OCI-LY3 (cell line): Measurements from ENCODE around the gene CROCC.

Experiments
- H2AFZ ChIP-seq: fragments of 200-600, 300-600 bp; shearing (Covaris generic); 2 replicates; pipeline ENCODE4 v1.6.0; 2014; ENCODE audit warnings: antibody characterized with exemption, low read depth, low read length
- H3K27ac ChIP-seq: fragments of 200-600, 300-600 bp; sonication (generic); 2 replicates; pipeline ENCODE4 v1.5.1; 2014; ENCODE audit warnings: mild to moderate bottlenecking, low read length, moderate library complexity, mixed read lengths
- H3K27me3 ChIP-seq: fragments of 200-600, 300-600 bp; sonication (generic); 2 replicates; pipeline ENCODE4 v1.6.1; 2014; ENCODE audit warnings: low read depth, low read length, mixed read lengths
- H3K36me3 ChIP-seq: fragments of 200-600, 300-600 bp; sonication (generic); replicated peaks from 2 replicates; pipeline ENCODE3; 2014; ENCODE audit warnings: low read depth, low read length, mixed read lengths
- H3K4me1 ChIP-seq: fragments of 300-600, 200-600 bp; sonication (generic); 2 replicates; pipeline ENCODE4 v1.6.1; 2014; ENCODE audit warnings: low read length, mixed read lengths
- H3K4me2 ChIP-seq: fragments of 200-600, 300-600 bp; sonication (generic); 2 replicates; pipeline ENCODE4 v1.6.1; 2014; ENCODE audit warnings: low read length, mixed read lengths
- H3K4me3 ChIP-seq: fragments of 300-600, 200-600 bp; sonication (generic); 2 replicates; pipeline ENCODE4 v1.5.1; 2014; ENCODE audit warnings: antibody characterized with exemption, mild to moderate bottlenecking, low read length, moderate library complexity
- H3K79me2 ChIP-seq: fragments of 300-600, 200-600 bp; shearing (Covaris generic); 2 replicates; pipeline ENCODE4 v1.6.1; 2014; ENCODE audit warnings: mild to moderate bottlenecking, low read length, mixed read lengths
- H3K9ac ChIP-seq: fragments of 300-600, 200-600 bp; shearing (Covaris generic); 2 replicates; pipeline ENCODE4 v1.6.0; 2014; ENCODE audit warnings: mild to moderate bottlenecking, low read length, moderate library complexity
- H3K9me3 ChIP-seq: fragments of 200-600, 300-600 bp; shearing (Covaris generic); 2 replicates; pipeline ENCODE4 v1.6.1; 2014; ENCODE audit warnings: low read length, mixed read lengths; ENCODE audit not compliant: insufficient read depth
- H4K20me1 ChIP-seq: fragments of 200-600, 300-600 bp; sonication (generic); 2 replicates; pipeline ENCODE4 v1.6.1; 2016; ENCODE audit warnings: low read length, mixed read lengths; ENCODE audit not compliant: insufficient read depth
- EZH2phosphoT487 ChIP-seq: fragments of 200-600 bp; shearing (Covaris generic); IDR thresholded peaks from 2 replicates; pipeline ENCODE4 v1.6.1; 2018; ENCODE audit warnings: antibody characterized with exemption, mixed run types, low read depth
- TF ChIP-seq, protein P1 (sequence below): fragments of 200-600, 300-600 bp; sonication (generic); IDR thresholded peaks from 2 replicates; pipeline ENCODE4 v1.5.1; 2014; ENCODE audit warnings: antibody characterized with exemption, low read length, low read depth

CROCC gene

DNA sequence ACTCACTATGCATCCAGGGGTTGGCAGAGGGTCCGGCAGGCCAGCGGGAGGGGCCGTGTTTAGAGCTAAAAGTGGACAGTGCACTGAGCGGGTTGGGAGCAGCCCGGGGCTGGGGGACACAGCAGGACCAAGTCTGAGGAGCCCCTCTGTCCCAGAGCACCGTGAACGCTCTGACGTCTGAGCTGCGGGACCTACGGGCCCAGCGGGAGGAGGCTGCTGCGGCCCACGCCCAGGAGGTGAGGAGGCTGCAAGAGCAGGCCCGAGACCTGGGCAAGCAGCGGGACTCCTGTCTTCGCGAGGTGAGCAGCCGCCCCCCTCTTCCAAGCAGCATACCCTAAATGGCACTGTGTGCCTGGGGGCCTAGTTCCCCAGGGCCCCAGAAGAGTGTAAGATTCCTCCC lies 32.8 kb downstream of the CROCC start:
- H3K36me3 ChIP-seq, result no peaks in the 10 kb centered on the region
- no peak overlapping the region for H3K9ac ChIP-seq
- H3K79me2 ChIP-seq, result no peaks in the 10 kb centered on the region
- no peak overlapping the region for H3K4me2 ChIP-seq
- no peak for TF ChIP-seq EZH2phosphoT487
- TF ChIP-seq, protein P1, sequence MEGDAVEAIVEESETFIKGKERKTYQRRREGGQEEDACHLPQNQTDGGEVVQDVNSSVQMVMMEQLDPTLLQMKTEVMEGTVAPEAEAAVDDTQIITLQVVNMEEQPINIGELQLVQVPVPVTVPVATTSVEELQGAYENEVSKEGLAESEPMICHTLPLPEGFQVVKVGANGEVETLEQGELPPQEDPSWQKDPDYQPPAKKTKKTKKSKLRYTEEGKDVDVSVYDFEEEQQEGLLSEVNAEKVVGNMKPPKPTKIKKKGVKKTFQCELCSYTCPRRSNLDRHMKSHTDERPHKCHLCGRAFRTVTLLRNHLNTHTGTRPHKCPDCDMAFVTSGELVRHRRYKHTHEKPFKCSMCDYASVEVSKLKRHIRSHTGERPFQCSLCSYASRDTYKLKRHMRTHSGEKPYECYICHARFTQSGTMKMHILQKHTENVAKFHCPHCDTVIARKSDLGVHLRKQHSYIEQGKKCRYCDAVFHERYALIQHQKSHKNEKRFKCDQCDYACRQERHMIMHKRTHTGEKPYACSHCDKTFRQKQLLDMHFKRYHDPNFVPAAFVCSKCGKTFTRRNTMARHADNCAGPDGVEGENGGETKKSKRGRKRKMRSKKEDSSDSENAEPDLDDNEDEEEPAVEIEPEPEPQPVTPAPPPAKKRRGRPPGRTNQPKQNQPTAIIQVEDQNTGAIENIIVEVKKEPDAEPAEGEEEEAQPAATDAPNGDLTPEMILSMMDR, result no peak
- no peak overlapping the region for H3K27ac ChIP-seq
- H3K9me3 ChIP-seq, result no peaks in the 10 kb centered on the region
- no peaks in the 10 kb centered on the region for H3K27me3 ChIP-seq
- no peaks in the 10 kb centered on the region; the same call in 1 of the 2 replicates for H4K20me1 ChIP-seq
- H2AFZ ChIP-seq, result no peak overlapping the region
- no peaks in the 10 kb centered on the region for H3K4me1 ChIP-seq
- no peak overlapping the region for H3K4me3 ChIP-seq

DNA sequence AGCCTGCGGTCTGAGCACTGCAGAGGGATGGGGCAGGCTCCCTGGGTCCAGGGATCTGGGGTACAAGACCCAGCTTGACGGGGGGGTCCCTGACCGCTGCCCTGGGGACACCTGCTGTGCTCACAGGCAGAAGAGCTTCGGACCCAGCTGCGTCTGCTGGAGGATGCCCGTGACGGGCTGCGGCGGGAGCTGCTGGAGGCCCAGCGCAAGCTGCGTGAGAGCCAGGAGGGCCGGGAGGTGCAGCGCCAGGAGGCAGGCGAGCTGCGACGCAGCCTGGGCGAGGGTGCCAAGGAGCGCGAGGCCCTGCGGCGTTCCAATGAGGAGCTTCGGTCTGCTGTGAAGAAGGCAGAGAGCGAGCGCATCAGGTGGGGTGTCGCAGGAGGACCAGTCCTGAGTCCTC lies 33.5 kb downstream of the CROCC start:
- H3K27me3 ChIP-seq, result no peaks in the 10 kb centered on the region
- H3K79me2 ChIP-seq, result no peaks in the 10 kb centered on the region
- no peak overlapping the region for H3K9ac ChIP-seq
- no peaks in the 10 kb centered on the region; the same call in 1 of the 2 replicates for H4K20me1 ChIP-seq
- H3K36me3 ChIP-seq, result no peaks in the 10 kb centered on the region
- no peak overlapping the region for H3K4me2 ChIP-seq
- H3K4me1 ChIP-seq, result no peaks in the 10 kb centered on the region
- H3K27ac ChIP-seq, result no peak overlapping the region
- H3K9me3 ChIP-seq, result no peaks in the 10 kb centered on the region
- no peak overlapping the region for H2AFZ ChIP-seq
- TF ChIP-seq, protein P1, result no peak
- no peak overlapping the region for H3K4me3 ChIP-seq

DNA sequence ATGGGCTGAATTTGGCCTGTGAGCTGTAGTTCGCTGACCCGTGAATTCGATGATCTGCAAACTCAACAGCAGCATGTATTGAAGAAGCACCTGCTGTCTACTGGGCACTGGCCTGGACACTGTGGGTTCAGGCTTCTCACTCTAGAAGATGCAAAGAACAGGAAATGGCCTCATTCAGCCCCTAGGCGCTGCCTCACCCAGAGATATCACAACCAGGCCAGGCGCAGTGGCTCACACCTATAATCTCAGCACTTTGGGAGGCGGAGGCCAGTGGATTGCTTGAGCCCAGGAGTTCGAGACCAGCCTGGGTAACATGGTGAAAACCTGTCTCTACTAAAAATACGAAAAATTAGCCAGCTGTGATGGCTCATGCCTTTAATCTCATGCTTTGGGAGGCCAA lies 35.0 kb downstream of the CROCC start:
- TF ChIP-seq, protein P1, result no peak
- no peak for TF ChIP-seq EZH2phosphoT487
- H3K9ac ChIP-seq, result no peak overlapping the region
- no peaks in the 10 kb centered on the region for H3K36me3 ChIP-seq
- H2AFZ ChIP-seq, result no peak overlapping the region
- no peaks in the 10 kb centered on the region for H3K79me2 ChIP-seq
- no peaks in the 10 kb centered on the region for H3K4me1 ChIP-seq
- H3K27me3 ChIP-seq, result no peaks in the 10 kb centered on the region
- no peak overlapping the region for H3K4me2 ChIP-seq
- no peak overlapping the region for H3K4me3 ChIP-seq
- no peaks in the 10 kb centered on the region for H4K20me1 ChIP-seq
- no peak overlapping the region for H3K27ac ChIP-seq
- no peaks in the 10 kb centered on the region for H3K9me3 ChIP-seq

DNA sequence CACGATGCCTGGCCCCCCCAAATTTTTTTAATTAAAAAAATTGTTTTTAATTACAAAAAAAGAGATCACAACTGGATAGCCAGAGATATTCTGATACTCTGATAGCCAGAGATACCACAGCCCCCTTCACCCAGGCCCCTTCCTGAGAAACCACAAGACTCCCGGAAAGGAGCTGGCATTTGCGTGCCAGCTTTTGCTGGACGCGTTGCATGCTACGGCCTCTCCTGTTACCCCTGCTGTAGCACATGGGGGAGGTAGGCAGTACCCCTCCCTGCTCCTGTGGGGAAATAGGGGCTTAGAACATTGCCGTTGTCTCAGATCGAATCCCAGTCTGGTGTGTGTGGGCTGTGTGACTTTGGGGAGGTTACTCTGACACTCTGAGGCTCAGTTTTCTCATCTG lies 36.0 kb downstream of the CROCC start:
- no peaks in the 10 kb centered on the region for H3K4me1 ChIP-seq
- H3K79me2 ChIP-seq, result no peaks in the 10 kb centered on the region
- no peak overlapping the region for H3K4me2 ChIP-seq
- H2AFZ ChIP-seq, result no peak overlapping the region
- no peaks in the 10 kb centered on the region for H3K9me3 ChIP-seq
- no peaks in the 10 kb centered on the region for H3K36me3 ChIP-seq
- H3K27ac ChIP-seq, result no peak overlapping the region
- H3K27me3 ChIP-seq, result no peaks in the 10 kb centered on the region
- H3K4me3 ChIP-seq, result no peak overlapping the region
- H3K9ac ChIP-seq, result no peak overlapping the region
- TF ChIP-seq, protein P1, result no peak
- TF ChIP-seq EZH2phosphoT487, result no peak
- H4K20me1 ChIP-seq, result no peaks in the 10 kb centered on the region
